Body of pancreas (tissue), 4 donors: Measurements from ENCODE around the gene UST.

Experiments
- CTCF ChIP-seq, 7 experiments: fragments of 450-650 bp in 4 of 7; fragments of 200-600 bp in 3 of 7; sonication (generic) in 3 of 7; IDR thresholded peaks; one replicate each; pipeline ENCODE4 v1.5.1; 2016 to 2019; ENCODE audit warnings: antibody characterized with exemption in 7 of 7
- POLR2A ChIP-seq, 3 donors: fragments of 450-650 bp; IDR thresholded peaks; one replicate each; pipeline ENCODE4 v1.6.1; 2016; ENCODE audit warnings: antibody characterized with exemption in 3 of 3, mild to moderate bottlenecking in 2 of 3

GRCh38 chr6:148738946-148739821 lies 7.6 kb upstream of the UST start:
- TF ChIP-seq CTCF (IDR thresholded peaks at IDR 0.05) (no peak), POLR2A (IDR thresholded peaks at IDR 0.05) (no peak)
